ENCODE data around the gene PRSS36. TPM values are rescaled to one million over a fixed set of nuclear protein-coding genes. Genes with fewer than 3 reads are reported as not detected.

The PRSS36 gene
- total and polyA plus RNA-seq, 9 of the 15 experiments (the other 6 are each of a cell fraction or from before 2014, with no cell fraction given), result 0.09 to 1.2 (median 0.54) TPM; not detected in 2

DNA sequence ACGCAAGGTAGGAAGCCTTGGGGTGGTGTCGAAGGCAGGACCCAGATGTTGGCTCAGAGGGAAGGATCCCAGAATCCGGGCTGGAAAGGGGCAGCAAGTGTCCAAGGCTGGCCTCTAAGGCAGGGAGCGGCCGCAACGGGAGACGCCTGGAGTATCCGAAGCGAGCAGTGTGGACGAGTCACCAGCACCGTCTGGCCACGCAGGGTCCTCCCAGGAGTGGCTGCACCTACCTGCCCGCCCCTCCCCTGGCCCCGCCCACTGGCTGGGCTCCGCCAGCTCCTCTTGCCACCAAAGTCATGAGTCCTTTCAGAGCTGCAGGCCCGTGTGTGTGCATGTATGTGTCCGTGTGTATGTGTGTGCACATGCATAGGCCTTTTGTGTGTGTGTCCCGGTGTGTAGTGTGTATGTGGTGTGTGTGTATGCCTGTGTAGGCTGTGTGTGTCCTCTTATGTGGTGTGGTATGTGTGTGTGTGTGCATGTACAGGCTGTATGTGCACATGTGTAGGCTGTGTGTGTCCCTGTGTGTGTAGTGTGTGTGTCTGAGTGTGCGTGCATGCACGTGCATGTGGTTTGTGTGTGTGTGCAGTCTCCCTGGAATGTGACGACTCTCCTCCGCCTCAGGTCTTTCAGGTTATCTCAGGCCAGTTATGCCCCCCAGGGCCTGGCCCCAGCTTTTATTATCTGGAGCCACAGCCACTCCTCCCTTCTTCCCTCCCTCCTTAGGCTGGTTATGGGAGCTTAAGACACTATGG is 14.2 kb downstream of the PRSS36 start, which contains the start of gene PRSS8 (continued):
- TF ChIP-seq RREB1 (CRISPR knock-in tag; IDR thresholded peaks at IDR 0.05) (no peak), LARP7 (IDR thresholded peaks at IDR 0.05) (peak; percentile 86; the same call in 1 of the 2 replicates), HDAC3 (IDR thresholded peaks at IDR 0.05; ENCODE audit: borderline replicate concordance, partially characterized antibody) (no peak), MCM3 (IDR thresholded peaks at IDR 0.05) (0 out of 2 replicates have a peak, but pooled peaks have one; percentile 31), MAZ (CRISPR knock-in tag; conservative IDR thresholded peaks at IDR 0.05 in 1 of 2, IDR thresholded peaks at IDR 0.05 in 1 of 2) (peak in 1 of 2 experiments; percentile 38; a peak in 1 of 4 replicates), SAFB (IDR thresholded peaks at IDR 0.05; ENCODE audit: borderline replicate concordance, low read depth, low read length) (0 out of 2 replicates have a peak, but pooled peaks have one; percentile 18), MCM7 (IDR thresholded peaks at IDR 0.05) (0 out of 4 replicates have a peak, but pooled peaks of 1 of the 2 experiments have one; percentile 39), ATF7 (IDR thresholded peaks at IDR 0.05) (no peak), ZNF274 (IDR thresholded peaks at IDR 0.05; ENCODE audit: borderline replicate concordance, low read depth, low read length) (no peak), ZNF311 (CRISPR knock-in tag; IDR thresholded peaks at IDR 0.05) (no peak), NCOA2 (IDR thresholded peaks at IDR 0.05; ENCODE audit: partially characterized antibody in 2 of 2) (no peak), ZSCAN29 (IDR thresholded peaks at IDR 0.05) (peak; percentile 95), PHF8 (IDR thresholded peaks at IDR 0.05; ENCODE audit: borderline replicate concordance, low read length) (peak; percentile 27; the same call in 1 of the 2 replicates), ZBTB17 (CRISPR knock-in tag; IDR thresholded peaks at IDR 0.05) (no peak)
- TF ChIP-seq, protein P1, sequence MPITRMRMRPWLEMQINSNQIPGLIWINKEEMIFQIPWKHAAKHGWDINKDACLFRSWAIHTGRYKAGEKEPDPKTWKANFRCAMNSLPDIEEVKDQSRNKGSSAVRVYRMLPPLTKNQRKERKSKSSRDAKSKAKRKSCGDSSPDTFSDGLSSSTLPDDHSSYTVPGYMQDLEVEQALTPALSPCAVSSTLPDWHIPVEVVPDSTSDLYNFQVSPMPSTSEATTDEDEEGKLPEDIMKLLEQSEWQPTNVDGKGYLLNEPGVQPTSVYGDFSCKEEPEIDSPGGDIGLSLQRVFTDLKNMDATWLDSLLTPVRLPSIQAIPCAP (CRISPR knock-in tag; IDR thresholded peaks at IDR 0.05; ENCODE audit: borderline replicate concordance), result no peak
- TF ChIP-seq, protein P2, sequence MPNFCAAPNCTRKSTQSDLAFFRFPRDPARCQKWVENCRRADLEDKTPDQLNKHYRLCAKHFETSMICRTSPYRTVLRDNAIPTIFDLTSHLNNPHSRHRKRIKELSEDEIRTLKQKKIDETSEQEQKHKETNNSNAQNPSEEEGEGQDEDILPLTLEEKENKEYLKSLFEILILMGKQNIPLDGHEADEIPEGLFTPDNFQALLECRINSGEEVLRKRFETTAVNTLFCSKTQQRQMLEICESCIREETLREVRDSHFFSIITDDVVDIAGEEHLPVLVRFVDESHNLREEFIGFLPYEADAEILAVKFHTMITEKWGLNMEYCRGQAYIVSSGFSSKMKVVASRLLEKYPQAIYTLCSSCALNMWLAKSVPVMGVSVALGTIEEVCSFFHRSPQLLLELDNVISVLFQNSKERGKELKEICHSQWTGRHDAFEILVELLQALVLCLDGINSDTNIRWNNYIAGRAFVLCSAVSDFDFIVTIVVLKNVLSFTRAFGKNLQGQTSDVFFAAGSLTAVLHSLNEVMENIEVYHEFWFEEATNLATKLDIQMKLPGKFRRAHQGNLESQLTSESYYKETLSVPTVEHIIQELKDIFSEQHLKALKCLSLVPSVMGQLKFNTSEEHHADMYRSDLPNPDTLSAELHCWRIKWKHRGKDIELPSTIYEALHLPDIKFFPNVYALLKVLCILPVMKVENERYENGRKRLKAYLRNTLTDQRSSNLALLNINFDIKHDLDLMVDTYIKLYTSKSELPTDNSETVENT (CRISPR knock-in tag; IDR thresholded peaks at IDR 0.05), result no peak
- TF ChIP-seq, protein P3, sequence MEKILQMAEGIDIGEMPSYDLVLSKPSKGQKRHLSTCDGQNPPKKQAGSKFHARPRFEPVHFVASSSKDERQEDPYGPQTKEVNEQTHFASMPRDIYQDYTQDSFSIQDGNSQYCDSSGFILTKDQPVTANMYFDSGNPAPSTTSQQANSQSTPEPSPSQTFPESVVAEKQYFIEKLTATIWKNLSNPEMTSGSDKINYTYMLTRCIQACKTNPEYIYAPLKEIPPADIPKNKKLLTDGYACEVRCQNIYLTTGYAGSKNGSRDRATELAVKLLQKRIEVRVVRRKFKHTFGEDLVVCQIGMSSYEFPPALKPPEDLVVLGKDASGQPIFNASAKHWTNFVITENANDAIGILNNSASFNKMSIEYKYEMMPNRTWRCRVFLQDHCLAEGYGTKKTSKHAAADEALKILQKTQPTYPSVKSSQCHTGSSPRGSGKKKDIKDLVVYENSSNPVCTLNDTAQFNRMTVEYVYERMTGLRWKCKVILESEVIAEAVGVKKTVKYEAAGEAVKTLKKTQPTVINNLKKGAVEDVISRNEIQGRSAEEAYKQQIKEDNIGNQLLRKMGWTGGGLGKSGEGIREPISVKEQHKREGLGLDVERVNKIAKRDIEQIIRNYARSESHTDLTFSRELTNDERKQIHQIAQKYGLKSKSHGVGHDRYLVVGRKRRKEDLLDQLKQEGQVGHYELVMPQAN (IDR thresholded peaks at IDR 0.05; ENCODE audit: borderline replicate concordance), result peak; percentile 76; the same call in 1 of the 2 replicates

All from K562 (cell line).